Naive thymus-derived CD4-positive, alpha-beta T cell (primary cell): ENCODE measurements around the gene RNF144B. TPM values are rescaled to one million over a fixed set of nuclear protein-coding genes. Genes with fewer than 3 reads are reported as not detected.

Experiments
- ATAC-seq: fragments of 150-1000 bp; cut with Tn5 transposase; 2 replicates; pipeline ENCODE4 v1.10.0; 2021; ENCODE audit warnings: mild to moderate bottlenecking, moderate library complexity
- CTCF ChIA-PET: fragments of 350-600 bp; sonication (Branson Sonifier 250); formaldehyde crosslinking; loops from one replicate; lab custom pipeline; 2021; ENCODE audit warnings: antibody characterized with exemption; lab: Charles Lee
- POLR2A ChIA-PET: fragments of 350-600 bp; sonication (Branson Sonifier 250); formaldehyde crosslinking; loops from one replicate; lab custom pipeline; 2021; ENCODE audit warnings: antibody characterized with exemption, inconsistent platforms; lab: Charles Lee
- DNase-seq, 9 donors: peaks; one replicate each; pipeline versions ENCODE4 v3.0.0 to v3.0.0-alpha.2; 2020 to 2022; ENCODE audit warnings: mixed read lengths in 1 of 9
- H3K27ac ChIP-seq: one replicate; pipeline ENCODE4 v1.7.0; 2013; ENCODE audit warnings: mild to moderate bottlenecking, low read depth, low read length, moderate library complexity
- H3K27me3 ChIP-seq, 2 donors: one replicate each; pipeline ENCODE4 v1.7.0; 2013; ENCODE audit warnings: low read length in 2 of 2, mild to moderate bottlenecking in 2 of 2, moderate library complexity in 2 of 2; ENCODE audit not compliant: control insufficient read depth in 2 of 2, insufficient read depth in 2 of 2
- H3K36me3 ChIP-seq, 3 experiments: 1 replicate in 2 of 3; 2 replicates in 1 of 3; pipeline ENCODE4 v1.7.0; 2013; ENCODE audit warnings: low read length in 3 of 3, mild to moderate bottlenecking in 3 of 3, moderate library complexity in 1 of 3; ENCODE audit not compliant: insufficient read depth in 3 of 3, control insufficient read depth in 2 of 3
- H3K4me1 ChIP-seq, 2 donors: one replicate each; pipeline ENCODE4 v1.7.0; 2013; ENCODE audit warnings: low read length in 2 of 2, mild to moderate bottlenecking in 2 of 2, moderate library complexity in 1 of 2; ENCODE audit not compliant: control insufficient read depth in 2 of 2, insufficient read depth in 2 of 2
- H3K4me3 ChIP-seq: 2 replicates; pipeline ENCODE4 v1.7.0; 2013; ENCODE audit warnings: mild to moderate bottlenecking, low read length
- H3K9me3 ChIP-seq, 3 experiments: 1 replicate in 2 of 3; 2 replicates in 1 of 3; pipeline ENCODE4 v1.7.0; 2013; ENCODE audit warnings: low read length in 3 of 3; ENCODE audit not compliant: control insufficient read depth in 2 of 3
- H3K27ac Mint-ChIP-seq, 9 donors: one replicate each; pipeline ENCODE4 v1.8.0; 2020 to 2022; ENCODE audit warnings: mixed read lengths in 9 of 9, mild to moderate bottlenecking in 8 of 9, moderate library complexity in 5 of 9, inconsistent platforms in 2 of 9
- H3K27me3 Mint-ChIP-seq, 5 donors: one replicate each; pipeline ENCODE4 v1.8.0; 2021 to 2022; ENCODE audit warnings: mixed read lengths in 5 of 5, mild to moderate bottlenecking in 1 of 5
- H3K36me3 Mint-ChIP-seq, 5 donors: one replicate each; pipeline ENCODE4 v1.8.0; 2020 to 2022; ENCODE audit warnings: mixed read lengths in 5 of 5, mild to moderate bottlenecking in 3 of 5, inconsistent platforms in 1 of 5
- H3K4me1 Mint-ChIP-seq, 7 donors: one replicate each; pipeline ENCODE4 v1.8.0; 2020 to 2022; ENCODE audit warnings: mixed read lengths in 7 of 7, mild to moderate bottlenecking in 3 of 7, inconsistent platforms in 1 of 7
- H3K4me3 Mint-ChIP-seq, 10 donors: one replicate each; pipeline ENCODE4 v1.8.0; 2020 to 2022; ENCODE audit warnings: mild to moderate bottlenecking in 10 of 10, mixed read lengths in 10 of 10, moderate library complexity in 6 of 10, inconsistent platforms in 2 of 10
- H3K9me3 Mint-ChIP-seq, 11 donors: one replicate each; pipeline ENCODE4 v1.8.0; 2020 to 2022; ENCODE audit warnings: mixed read lengths in 11 of 11, mild to moderate bottlenecking in 4 of 11, inconsistent platforms in 1 of 11, moderate library complexity in 1 of 11
- intact Hi-C, 2 donors: fragments of 100-400 bp; cut with micrococcal nuclease; formaldehyde crosslinking; loops; one replicate each; pipeline ENCODE4 v1.15.1; 2023
- polyA plus RNA-seq, 2 donors: library from polyadenylated mRNA; unstranded; fragments of 300-500 nt; fragmentation: Illumina TruSeq; gene quantifications; one replicate each; pipeline ENCODE4 v1.2.3, GENCODE V29; 2021
- total RNA-seq, 6 experiments: library from RNA in 5 of 6; stranded (reverse) in 5 of 6; gene quantifications; 1 replicate in 5 of 6; 2 replicates in 1 of 6; pipeline ENCODE4 v1.2.3 and lab custom pipeline; 2021 to 2026

RNF144B gene
- total and polyA plus RNA-seq, 7 experiments from 2014 or later = 1.5 to 23.5 (median 7.1) TPM

DNA sequence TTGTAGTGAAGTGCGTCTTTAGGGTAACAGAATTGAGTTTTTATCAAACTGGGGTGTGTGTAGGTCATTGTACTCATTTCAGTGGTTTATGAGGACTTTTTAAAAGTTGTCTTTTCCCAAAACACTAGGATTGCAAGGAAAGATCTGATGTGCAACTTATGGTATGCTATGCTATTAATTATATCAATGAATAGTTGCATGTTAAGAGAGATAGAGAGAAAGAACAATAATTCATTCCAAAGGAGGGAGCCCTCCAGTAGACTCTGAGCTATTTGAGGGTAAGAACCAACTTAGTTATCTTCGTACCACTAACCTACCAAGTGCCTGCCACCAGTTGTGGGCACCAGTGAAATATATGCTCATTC is 117.1 kb downstream of the RNF144B start:
- ATAC-seq (no peak), DNase-seq (no peak)
- Histone ChIP-seq H3K4me1 (no peaks in the 10 kb centered on the region), H3K27me3 (no peaks in the 10 kb centered on the region), H3K36me3 (no peaks in the 10 kb centered on the region), H3K9me3 (no peaks in the 10 kb centered on the region), H3K4me3 (no peak overlapping the region), H3K27ac (no peak overlapping the region)
- Mint-ChIP-seq H3K27me3 (peaks cover 0 to 7% (median 2%) of the 10 kb centered on the region in 5 donors), H3K9me3 (no peaks in the 10 kb centered on the region), H3K27ac (no peak overlapping the region), H3K36me3 (no peaks in the 10 kb centered on the region), H3K4me1 (peaks cover 0 to 4% (median 0%) of the 10 kb centered on the region in 7 donors), H3K4me3 (no peak overlapping the region)
- CTCF ChIA-PET = interaction anchor here (1.0 to 7.1 kb wide), 5 partner anchors 9 to 187 kb away, joined by 3 to 63 read pairs (median 5); no protein-coding TSS in a partner anchor
- POLR2A ChIA-PET = no interaction called here
- intact Hi-C loops = loop anchor here (1.0 to 10.0 kb wide), 6 partner anchors 180 to 1348 kb away; partner anchors contain the start of gene DEK (in 1 of the 2)

DNA sequence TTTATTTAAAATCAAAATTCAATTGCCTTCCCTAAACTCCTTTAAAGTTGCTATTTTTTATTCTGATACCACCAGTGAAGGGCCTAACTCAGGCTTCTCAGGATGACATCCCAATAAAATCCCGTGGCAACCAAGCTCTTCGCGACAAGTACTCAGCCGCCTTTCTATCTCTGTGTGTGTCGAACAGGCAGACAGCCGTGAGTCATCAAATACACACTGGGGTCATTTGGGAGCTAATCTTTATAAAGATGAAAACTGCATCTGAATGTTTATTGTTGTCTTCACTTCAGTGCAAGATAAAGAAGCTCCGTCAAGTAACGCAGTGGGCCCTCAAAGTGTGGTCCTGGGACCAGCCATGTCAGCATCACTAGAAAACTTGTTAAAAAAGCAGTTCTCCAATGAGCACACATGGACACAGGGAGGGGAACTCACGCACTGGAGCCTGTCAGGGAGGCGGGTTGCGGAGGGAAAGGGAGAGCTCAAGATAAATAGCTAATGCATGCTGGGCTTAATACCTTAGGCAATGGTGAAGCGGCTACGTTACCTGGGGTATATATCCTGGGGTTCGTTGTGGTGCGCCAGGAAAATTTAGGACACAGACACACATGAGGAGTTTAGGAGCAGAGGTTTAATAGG is 119.3 kb downstream of the RNF144B start:
- Histone ChIP-seq H3K4me3 (no peak overlapping the region), H3K4me1 (no peaks in the 10 kb centered on the region), H3K9me3 (no peaks in the 10 kb centered on the region), H3K27ac (no peak overlapping the region), H3K36me3 (no peaks in the 10 kb centered on the region), H3K27me3 (no peaks in the 10 kb centered on the region)
- Mint-ChIP-seq H3K27me3 (peaks cover 0 to 10% (median 0%) of the 10 kb centered on the region in 5 donors), H3K4me3 (no peak overlapping the region), H3K27ac (peak overlapping the region in 1 of 9 donors; percentile 18), H3K4me1 (peaks cover 0 to 5% (median 0%) of the 10 kb centered on the region in 7 donors), H3K9me3 (no peaks in the 10 kb centered on the region), H3K36me3 (no peaks in the 10 kb centered on the region)
- intact Hi-C loops = loop anchor here in 1 of 2 donors (10.0 kb wide), 1 partner anchor 922 kb away; no protein-coding TSS in a partner anchor
- ChIA-PET POLR2A (no interaction called here), CTCF (interaction anchor here (7.1 kb wide), 1 partner anchor 183 kb away, joined by 63 read pairs; no protein-coding TSS in a partner anchor)
- ATAC-seq = no peak
- no peak for DNase-seq

DNA sequence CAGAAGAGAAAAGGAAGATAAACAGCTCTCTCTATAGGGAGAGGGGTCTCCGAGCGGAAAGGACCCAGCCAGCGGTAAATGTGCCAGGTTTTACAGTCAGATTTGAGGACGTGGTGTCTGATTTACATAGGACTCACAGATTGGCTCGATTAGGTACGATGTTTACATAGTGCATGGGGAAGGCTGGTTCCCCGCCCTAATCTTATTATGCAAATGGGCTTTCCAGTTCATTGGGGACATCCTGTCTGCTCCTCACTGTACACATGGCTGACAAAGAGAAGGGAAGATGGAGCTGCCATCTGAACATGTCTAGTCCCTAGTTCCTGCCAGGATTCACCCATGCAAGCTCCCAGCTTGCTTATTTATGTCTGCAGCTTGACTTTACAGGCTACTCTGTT is 119.9 kb downstream of the RNF144B start:
- no peaks in the 10 kb centered on the region for H3K4me1 ChIP-seq
- Mint-ChIP-seq H3K4me3 (no peak overlapping the region), H3K4me1 (peaks cover 0 to 3% (median 0%) of the 10 kb centered on the region in 7 donors), H3K36me3 (no peaks in the 10 kb centered on the region), H3K9me3 (no peaks in the 10 kb centered on the region), H3K27ac (peak overlapping the region in 1 of 9 donors; percentile 18), H3K27me3 (peaks cover 0 to 10% (median 0%) of the 10 kb centered on the region in 5 donors)
- no peak overlapping the region for H3K4me3 ChIP-seq
- no peaks in the 10 kb centered on the region for H3K36me3 ChIP-seq
- intact Hi-C loops = loop anchor here in 1 of 2 donors (10.0 kb wide), 1 partner anchor 922 kb away; no protein-coding TSS in a partner anchor
- ATAC-seq (no peak), DNase-seq (no peak)
- H3K27ac ChIP-seq = no peak overlapping the region
- ChIA-PET CTCF (interaction anchor here (1.5 to 7.1 kb wide), 2 partner anchors 179 to 183 kb away, joined by 5 to 63 read pairs; no protein-coding TSS in a partner anchor), POLR2A (no interaction called here)
- no peaks in the 10 kb centered on the region for H3K27me3 ChIP-seq
- no peaks in the 10 kb centered on the region for H3K9me3 ChIP-seq

DNA sequence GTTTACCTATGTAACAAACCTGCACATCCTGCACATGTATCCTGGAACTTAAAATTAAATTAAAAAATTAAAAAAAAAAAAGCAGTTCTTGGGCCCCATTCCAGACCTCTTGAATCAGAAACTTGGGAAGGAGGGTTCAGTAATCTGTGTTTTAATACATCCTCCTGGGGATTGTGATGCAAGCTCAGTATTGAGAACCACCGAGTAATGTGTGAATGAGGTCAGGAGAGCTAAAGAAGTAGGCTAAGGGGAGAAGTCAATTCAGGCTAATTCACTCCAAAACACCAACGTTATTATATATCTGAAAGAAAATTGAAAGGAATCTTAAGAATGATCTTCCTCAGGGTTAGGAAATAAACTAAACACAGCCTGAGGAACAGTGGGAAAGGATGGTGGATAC is 120.4 kb downstream of the RNF144B start:
- no peaks in the 10 kb centered on the region for H3K36me3 Mint-ChIP-seq
- H3K9me3 ChIP-seq = no peaks in the 10 kb centered on the region
- intact Hi-C loops = loop anchor here in 1 of 2 donors (10.0 kb wide), 1 partner anchor 923 kb away; no protein-coding TSS in a partner anchor

DNA sequence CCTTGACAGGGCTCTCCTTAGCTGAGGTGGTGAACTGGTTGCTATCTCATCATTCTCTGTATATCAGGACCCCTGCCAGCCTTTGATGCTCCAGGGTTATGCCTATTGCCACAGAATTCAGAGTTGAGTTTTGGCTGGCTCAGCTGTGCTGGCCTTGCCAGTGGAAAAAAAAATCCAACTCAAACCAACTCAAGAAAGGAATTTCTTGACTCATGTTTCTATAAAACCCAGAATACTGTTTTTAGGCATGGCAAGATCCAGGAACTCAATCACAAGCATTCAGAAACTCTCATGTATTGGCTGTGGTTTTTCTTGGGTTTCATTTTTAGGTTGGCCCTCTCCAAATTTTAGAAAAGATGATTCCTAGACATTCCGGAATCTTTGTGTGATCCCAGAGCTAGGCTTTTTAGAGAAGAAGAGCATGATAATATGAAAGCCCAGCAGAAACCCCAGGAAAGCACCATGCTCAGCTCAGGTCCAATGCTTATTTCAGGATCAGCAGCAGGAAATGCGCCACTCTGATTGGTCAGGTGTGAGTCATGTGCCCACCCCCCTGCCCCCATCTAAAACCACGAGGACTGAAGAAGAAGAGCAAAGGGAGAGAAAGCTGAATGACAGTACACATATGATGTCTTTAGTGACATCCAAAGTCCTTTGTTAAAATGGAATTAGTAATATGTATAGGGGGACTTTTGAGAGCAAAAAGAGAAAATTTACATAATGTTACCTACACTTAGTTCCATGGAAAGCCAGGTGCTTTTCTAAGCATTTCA is 122.9 kb downstream of the RNF144B start:
- Mint-ChIP-seq H3K36me3 (no peaks in the 10 kb centered on the region), H3K9me3 (no peaks in the 10 kb centered on the region), H3K4me3 (no peak overlapping the region), H3K27me3 (peaks cover 0 to 5% (median 0%) of the 10 kb centered on the region in 5 donors), H3K4me1 (peaks cover 0 to 2% (median 0%) of the 10 kb centered on the region in 7 donors), H3K27ac (no peak overlapping the region)
- H3K4me1 ChIP-seq = no peaks in the 10 kb centered on the region
- H3K27me3 ChIP-seq = no peaks in the 10 kb centered on the region
- no peak overlapping the region for H3K27ac ChIP-seq
- DNase-seq (no peak), ATAC-seq (no peak)
- H3K4me3 ChIP-seq = no peak overlapping the region
- ChIA-PET CTCF (interaction anchor here (1.0 kb wide), 1 partner anchor 187 kb away, joined by 4 read pairs; no protein-coding TSS in a partner anchor), POLR2A (no interaction called here)
- no peaks in the 10 kb centered on the region for H3K36me3 ChIP-seq
- no peaks in the 10 kb centered on the region for H3K9me3 ChIP-seq
- intact Hi-C loops = loop anchor here in 1 of 2 donors (10.0 kb wide), 1 partner anchor 925 kb away; no protein-coding TSS in a partner anchor

More for the DNA sequence above, 120.4 kb downstream of the RNF144B start:
- no peak overlapping the region for H3K4me3 ChIP-seq
- H3K4me1 Mint-ChIP-seq = peaks cover 0 to 3% (median 0%) of the 10 kb centered on the region in 7 donors
- no peaks in the 10 kb centered on the region for H3K9me3 Mint-ChIP-seq
- H3K27me3 Mint-ChIP-seq = peaks cover 0 to 10% (median 0%) of the 10 kb centered on the region in 5 donors
- no peaks in the 10 kb centered on the region for H3K4me1 ChIP-seq
- ChIA-PET CTCF (interaction anchor here (1.5 to 7.1 kb wide), 2 partner anchors 179 to 184 kb away, joined by 5 to 63 read pairs; no protein-coding TSS in a partner anchor), POLR2A (no interaction called here)
- no peak overlapping the region for H3K4me3 Mint-ChIP-seq
- no peaks in the 10 kb centered on the region for H3K36me3 ChIP-seq
- H3K27ac ChIP-seq = no peak overlapping the region
- no peak overlapping the region for H3K27ac Mint-ChIP-seq
- DNase-seq = no peak
- no peak for ATAC-seq
- H3K27me3 ChIP-seq = no peaks in the 10 kb centered on the region

DNA sequence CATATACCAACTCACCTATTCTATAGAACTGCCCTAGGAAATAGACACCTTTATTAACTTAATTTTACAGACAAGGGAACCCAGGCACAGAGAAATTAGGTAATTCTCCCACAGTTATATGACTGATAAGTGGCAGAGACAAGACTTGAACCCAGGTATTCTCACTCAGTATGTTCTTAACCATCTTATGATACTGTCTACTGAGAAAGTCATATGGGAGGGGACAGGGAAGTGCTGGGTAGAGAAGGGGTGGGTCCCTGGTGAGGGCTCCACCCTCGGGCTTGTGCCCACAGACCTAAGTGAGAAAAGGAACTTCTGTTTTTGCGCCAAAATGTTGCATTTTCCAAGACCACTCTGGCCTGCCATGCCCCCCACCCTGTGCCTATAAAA is 123.5 kb downstream of the RNF144B start:
- no peaks in the 10 kb centered on the region for H3K36me3 Mint-ChIP-seq
- no peaks in the 10 kb centered on the region for H3K9me3 Mint-ChIP-seq
- no peak for DNase-seq
- intact Hi-C loops = no loop called here
- ChIA-PET POLR2A (no interaction called here), CTCF (interaction anchor here (1.0 kb wide), 1 partner anchor 187 kb away, joined by 4 read pairs; no protein-coding TSS in a partner anchor)
- no peak overlapping the region for H3K4me3 Mint-ChIP-seq
- no peak for ATAC-seq
- H3K4me1 ChIP-seq = no peaks in the 10 kb centered on the region
- H3K27ac Mint-ChIP-seq = no peak overlapping the region
- no peak overlapping the region for H3K4me3 ChIP-seq
- H3K27me3 ChIP-seq = no peaks in the 10 kb centered on the region
- no peaks in the 10 kb centered on the region for H3K36me3 ChIP-seq
- peaks cover 0 to 5% (median 0%) of the 10 kb centered on the region in 5 donors for H3K27me3 Mint-ChIP-seq
- peaks cover 0 to 2% (median 0%) of the 10 kb centered on the region in 7 donors for H3K4me1 Mint-ChIP-seq
- no peaks in the 10 kb centered on the region for H3K9me3 ChIP-seq
- H3K27ac ChIP-seq = no peak overlapping the region
